Stimulated activated CD8-positive, alpha-beta memory T cell treated with anti-CD3 and anti-CD28 coated beads, Interleukin-4, amount 100 ng/mL, for 24 hours (primary cell): ENCODE results near the gene KRT2.
"Not testable (repeated sequence)": the region's sequence is repeated elsewhere in the genome, so short reads cannot be mapped to it uniquely, and the experiment has no call there.

Experiments
- DNase-seq: peaks from one replicate; pipeline ENCODE4 v3.0.0-alpha.2; 2020; ENCODE audit warnings: low read depth

Gene KRT2

DNA sequence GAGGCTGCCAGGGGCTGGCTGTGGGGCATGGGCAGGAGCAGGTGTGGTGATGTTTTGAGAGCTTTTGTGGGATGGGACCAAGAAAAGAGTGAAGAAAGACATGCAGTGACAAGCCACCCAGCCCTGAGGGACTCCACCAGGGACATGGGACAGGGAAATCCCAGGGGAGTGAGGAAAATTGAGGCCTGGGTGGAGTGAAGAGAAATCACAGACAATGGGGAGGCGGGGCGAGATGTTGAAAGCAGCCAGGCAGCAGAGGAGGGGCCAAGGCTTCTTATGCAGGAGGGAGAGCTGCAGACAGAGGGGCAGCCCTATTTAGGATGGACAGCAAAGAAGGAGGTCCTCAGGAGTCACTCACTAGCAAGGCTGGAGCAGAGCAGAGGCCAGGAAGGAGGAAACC is 32.4 kb upstream of the KRT2 start:
- DNase-seq = no peak

DNA sequence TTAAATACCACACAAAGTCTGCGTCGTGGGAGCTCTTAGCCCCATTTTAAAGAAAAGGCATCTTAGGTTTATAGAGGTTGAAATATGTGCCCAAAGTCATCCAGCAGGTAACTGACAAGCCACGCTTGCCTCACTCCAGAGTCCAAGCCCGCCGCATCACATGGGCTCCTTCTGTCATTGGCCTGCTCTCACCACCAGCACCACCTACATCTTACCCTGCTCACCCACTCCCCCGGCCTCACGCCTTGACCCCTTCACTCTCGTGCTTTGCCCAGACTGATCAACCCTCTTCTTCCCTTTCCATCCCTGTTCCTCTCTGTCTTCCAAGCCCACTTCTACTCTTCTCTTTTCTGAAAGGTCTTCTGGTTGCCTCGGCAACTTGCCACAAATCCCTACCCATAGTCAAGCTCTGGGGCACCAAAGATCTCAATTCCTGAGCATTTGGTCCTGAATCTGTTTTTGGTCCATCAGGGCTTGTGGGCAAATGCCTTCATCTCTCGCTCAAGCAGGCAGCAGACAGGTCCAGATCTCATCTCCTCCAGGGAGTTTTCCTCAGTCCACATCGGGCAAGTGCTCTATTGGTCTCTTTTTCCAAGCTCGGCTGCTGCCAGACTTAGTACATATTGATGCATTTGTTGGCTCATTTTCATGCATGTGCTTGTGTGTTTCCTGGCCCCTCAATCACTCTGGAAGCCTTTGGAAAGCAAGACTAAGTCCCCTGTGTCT is 31.7 kb upstream of the KRT2 start:
- no peak for DNase-seq

DNA sequence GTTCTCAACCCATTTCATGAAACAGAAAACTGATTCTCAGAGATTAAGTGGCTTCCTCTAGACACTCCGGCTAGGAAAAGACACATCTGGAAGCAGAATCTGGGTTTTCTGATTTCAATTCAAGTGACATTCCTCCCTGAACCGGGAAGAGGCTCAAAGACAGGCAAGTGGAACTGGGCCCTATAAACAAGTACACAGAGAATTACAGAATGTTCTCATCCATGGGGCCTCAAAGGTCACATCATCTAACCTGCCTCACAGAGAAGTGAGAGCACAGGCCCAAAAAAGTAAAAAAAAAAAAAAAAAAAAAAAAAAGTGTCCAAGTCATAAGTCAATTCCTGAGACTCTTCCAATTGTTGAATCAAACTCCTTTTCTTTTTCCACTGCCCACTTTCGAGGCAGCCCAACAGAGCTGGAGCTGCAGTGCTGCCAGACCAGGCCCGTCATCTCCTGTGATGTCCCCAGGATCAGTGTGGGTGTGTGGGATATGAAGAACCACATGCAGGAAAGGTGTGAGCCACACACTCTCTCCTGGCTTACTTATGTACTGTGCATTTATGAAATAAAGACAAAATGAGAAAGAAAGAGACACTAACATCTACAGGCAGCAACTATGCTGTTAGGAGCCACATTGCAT is 31.0 kb upstream of the KRT2 start:
- DNase-seq = no peak

DNA sequence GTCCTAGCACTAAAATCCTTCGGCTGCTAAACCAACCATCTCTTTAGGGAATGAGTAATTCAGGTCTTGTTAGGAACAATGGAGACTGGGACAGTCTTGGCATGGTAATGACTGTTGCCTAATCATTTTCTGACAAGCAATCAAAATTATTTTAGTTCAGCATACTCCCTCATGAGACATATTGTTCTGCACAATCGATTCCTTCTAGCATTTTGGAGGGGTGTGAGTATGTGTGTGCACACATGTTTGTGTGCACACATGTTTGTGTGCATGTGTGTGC is 30.3 kb upstream of the KRT2 start:
- DNase-seq = no peak

DNA sequence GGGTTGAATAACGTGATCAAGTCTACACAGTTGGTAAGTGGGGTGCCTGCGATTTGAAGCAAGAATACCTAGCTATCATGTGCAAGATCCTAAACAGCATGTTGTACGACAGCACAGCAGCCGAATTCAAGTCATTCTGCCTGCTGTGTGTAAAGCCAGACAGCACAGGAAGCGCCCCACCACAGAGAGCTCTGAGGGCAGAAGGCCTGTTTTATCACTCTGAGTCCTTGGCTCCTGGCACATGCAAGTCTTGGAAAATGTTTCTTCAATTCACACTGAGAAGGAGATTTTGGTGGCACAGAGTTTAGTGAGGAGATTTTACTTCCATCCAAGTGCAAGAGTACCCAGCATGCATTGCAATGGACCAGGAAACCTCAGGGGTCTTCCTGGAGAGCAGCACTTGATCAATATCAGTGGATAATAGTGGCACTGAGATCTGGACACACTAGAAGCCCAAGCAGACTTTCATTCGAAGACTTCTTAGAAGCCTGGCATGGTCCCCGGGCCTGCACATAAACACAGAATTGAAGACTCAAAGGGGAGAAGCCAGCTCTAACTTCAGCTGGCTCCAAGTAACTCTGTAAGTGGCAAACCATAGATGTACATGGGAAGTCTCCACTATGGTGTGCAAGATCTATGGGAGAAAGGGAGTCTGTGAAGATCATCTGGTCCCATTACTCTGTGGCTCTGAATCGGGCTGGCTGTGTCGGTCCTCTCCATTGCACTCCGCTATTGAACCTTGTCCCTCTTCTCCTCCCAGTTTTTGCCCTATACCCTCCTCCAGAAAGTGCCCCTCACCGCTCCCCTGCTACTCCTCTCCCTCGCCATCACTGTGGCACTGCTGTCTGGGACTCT is 29.7 kb upstream of the KRT2 start:
- DNase-seq = no peak

DNA sequence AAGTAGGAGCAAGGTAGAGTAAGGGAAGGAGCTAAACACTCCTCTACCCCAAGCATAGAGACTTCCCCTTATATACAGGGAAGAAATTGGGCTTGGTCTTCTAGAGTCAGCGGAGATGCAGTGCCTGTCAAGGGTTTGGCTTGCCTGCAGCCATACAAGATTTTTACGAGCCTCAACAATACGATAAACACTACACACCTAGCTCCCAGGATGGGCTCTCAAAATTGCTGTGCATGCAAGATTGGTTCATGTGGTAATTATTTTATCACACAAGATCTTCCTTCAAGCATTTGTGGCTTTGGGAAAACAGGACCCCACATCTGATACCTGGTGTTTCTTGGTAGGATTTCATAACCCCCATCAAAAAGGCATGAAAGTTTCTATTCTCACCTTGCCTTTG is 28.4 kb upstream of the KRT2 start, which contains the start of gene KRT1:
Gene KRT1 (minus strand): TSS at position 45 of the 400 bp plus-strand sequence. CDS start 59 bp downstream, outside the sequence.
- no peak for DNase-seq

DNA sequence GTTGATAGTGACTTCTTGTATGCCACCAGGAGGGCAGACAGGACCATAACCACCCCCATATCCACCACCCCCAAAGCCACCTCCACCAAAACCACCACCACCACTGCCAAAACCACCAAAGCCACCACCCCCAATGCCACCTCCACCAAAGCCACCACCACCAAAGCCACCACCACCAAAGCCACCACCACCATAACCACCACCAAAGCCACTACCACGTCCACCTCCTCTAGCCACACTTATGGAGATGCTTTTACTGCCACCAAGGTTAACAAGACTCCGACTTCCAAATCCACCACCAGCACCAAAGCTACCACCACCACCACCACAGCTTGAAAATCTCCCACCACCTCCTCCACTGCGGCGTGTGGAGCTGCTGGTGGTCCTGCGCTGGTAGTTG is 27.9 kb upstream of the KRT2 start:
- DNase-seq = no peak

- DNase-seq = no peak
Measured at GRCh38 chr12:52677671-52678070, 25.7 kb upstream of the KRT2 start.

- no peak for DNase-seq
Measured at GRCh38 chr12:52677126-52677525, 25.1 kb upstream of the KRT2 start.

GRCh38 chr12:52676163-52676562 is 24.2 kb upstream of the KRT2 start:
- no peak for DNase-seq

- DNase-seq = no peak
Measured at GRCh38 chr12:52675301-52675701, 23.3 kb upstream of the KRT2 start.

DNA sequence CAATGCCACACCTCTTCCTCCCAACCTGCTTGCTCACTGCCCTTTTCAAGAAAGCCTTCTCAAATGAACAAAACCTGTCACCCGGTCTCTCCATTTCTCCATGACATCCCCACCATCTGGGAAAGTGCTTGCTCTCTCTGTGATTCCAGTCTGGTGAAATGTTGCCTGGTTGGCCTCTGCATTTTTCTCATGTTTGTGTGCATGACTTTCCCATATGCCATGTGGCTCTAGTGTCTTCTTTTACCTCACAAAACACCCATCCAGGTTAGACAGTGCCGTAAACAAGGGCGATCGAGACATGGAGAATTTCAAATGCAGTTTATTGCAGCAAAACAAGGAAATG is 22.4 kb upstream of the KRT2 start:
- DNase-seq = no peak

DNA sequence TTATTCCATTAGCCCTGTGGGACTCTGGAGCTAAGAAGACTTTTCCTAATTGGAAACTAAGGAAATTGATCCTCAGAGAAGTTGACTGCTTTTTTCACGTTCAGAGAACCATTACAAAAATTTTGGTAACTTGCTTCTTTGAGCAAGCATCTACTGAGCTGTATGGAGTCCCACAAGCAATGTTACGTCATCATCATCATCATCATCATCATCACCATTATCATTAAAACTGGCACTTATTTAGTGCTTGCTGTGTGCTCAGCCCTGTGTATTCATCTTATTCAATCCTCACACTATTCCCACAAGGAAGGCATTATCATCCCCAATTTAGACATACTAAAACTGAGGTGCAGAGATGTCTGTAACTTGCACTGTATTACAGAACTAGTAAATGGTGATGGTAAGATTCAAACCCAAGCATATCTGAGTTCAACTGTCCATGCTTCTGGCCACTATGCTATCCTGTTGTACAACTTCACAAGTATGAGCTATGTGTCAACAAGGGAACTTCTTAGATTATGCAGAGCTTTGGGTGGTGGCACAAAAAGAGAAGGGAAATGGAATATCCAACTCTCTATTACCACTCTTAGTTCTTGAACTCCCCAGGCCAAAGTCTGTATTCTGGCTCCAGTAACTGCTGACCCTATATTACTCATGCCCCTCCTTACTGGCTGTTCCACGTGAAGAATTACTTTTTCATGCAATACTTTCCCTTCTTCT is 21.9 kb upstream of the KRT2 start:
- no peak for DNase-seq

DNA sequence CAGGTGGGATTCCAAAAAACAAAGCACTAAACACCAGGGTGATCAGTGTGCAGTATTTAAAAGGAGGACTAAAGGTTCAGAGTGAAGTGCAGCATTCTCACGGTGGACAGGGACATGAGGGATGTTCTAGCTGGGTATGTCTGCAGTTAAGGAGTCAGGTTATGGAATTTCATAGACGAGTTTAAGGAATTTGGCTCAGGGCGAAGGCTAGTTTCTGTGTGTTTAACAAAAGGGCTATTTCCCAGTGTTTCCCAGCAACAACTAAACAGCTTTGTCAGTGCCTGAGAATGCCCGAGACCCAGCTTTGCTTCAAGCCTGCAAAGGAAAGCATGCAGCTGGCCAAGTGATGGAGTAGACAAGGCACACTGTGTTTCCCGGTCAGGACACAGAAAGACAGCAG is 21.2 kb upstream of the KRT2 start:
- no peak for DNase-seq

DNA sequence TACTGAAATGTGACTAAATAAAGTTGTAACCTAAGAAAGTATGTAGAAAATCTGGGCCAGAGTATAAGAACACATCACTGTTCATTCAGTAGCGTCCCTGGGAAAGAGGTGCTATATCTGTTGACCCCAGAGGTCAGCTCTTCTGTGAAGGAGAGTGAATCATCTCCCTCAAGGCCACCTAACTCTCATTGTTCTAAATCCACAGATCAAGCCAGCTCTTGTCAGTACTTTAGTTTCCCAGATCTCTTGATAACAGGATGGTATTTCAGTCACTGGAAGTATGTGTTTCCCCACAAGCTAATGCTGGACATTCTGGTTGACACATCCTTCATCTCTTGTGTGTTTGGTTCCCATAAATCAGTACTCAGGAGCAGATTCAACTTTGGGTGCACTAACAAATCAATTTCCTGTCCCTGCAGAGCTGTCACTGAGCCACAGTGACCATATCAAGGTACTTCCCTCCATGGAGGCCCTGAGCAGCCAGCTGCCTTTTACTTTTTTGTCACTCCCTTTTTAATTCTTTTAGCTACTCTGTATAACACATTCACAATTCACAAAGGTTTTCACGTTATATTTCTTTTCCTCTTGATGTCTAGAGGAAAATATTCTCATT is 20.4 kb upstream of the KRT2 start:
- DNase-seq = no peak

DNA sequence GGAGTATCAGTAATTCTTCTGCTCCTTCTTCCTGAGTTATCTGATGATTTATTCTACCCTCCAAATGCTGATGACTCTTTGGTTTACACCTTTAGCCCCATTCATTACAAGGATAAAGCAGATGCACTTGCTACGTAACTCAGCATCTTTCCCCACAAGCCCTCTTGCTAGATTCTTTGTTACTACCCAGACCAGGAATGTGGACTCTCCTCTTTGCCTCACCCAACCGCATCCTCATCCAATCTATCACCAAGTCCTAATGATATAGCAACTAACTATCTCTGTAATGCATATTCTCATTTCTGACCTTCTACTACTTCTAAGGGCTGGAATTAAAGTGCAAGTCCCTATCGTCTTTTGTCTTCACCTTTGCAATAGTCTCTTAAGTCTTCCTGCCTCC is 18.9 kb upstream of the KRT2 start:
- no peak for DNase-seq

DNA sequence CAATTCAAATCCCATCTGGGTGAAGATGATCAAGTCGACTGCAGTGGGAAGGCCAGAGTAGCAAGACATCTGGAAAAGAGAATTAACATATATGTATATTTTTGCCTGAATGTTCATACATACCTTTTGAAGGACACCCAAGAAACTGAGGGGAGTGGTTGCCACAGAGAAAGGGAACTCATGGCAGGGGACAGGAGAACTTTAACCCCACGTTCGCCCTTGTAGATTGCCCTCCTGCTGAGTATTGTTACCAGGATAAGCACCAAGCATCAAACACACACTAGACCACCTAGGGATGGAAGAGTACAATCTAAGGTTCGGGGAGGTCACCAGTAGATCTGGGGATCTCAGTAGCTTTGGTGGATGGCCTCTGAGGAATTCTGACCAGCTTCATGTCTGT is 18.5 kb upstream of the KRT2 start:
- no peak for DNase-seq

- not testable (repeated sequence) for DNase-seq
Measured at GRCh38 chr12:52669941-52670340, 17.9 kb upstream of the KRT2 start.

- no peak for DNase-seq
Measured at GRCh38 chr12:52669426-52669825, 17.4 kb upstream of the KRT2 start.

GRCh38 chr12:52667931-52668330 is 15.9 kb upstream of the KRT2 start:
- no peak for DNase-seq

GRCh38 chr12:52667509-52667908 is 15.5 kb upstream of the KRT2 start:
- DNase-seq = no peak

- DNase-seq = no peak
Measured at GRCh38 chr12:52666471-52666870, 14.5 kb upstream of the KRT2 start.
